Gastrocnemius medialis (tissue), 4 donors: Measurements from ENCODE around the gene ENDOD1.

Experiments
- CTCF ChIP-seq, 5 experiments: fragments of 450-650 bp in 3 of 5; fragments of 200-600 bp in 2 of 5; sonication (generic) in 2 of 5; IDR thresholded peaks in 4 of 5; conservative IDR thresholded peaks in 1 of 5; 1 replicate in 4 of 5; 2 replicates in 1 of 5; pipeline ENCODE4 v1.5.1; 2016 to 2019; ENCODE audit warnings: antibody characterized with exemption in 5 of 5, mild to moderate bottlenecking in 3 of 5, moderate library complexity in 3 of 5
- POLR2A ChIP-seq, 2 donors: fragments of 450-650 bp; IDR thresholded peaks; one replicate each; pipeline ENCODE4 v1.6.1; 2017; ENCODE audit warnings: antibody characterized with exemption in 2 of 2, mild to moderate bottlenecking in 2 of 2, moderate library complexity in 2 of 2

- TF ChIP-seq CTCF (IDR thresholded peaks at IDR 0.05 in 4 of 5, conservative IDR thresholded peaks at IDR 0.05 in 1 of 5) (no peak), POLR2A (IDR thresholded peaks at IDR 0.05) (no peak)
Observed at GRCh38 chr11:95058621-95059020, 31.0 kb upstream of the ENDOD1 start.
